Activated CD4-positive, alpha-beta T cell treated with anti-CD3 and anti-CD28 coated beads for 36 hours (primary cell): ENCODE results near the gene MED16. TPM values are rescaled to one million over a fixed set of nuclear protein-coding genes. Genes with fewer than 3 reads are reported as not detected.
"Not testable (repeated sequence)": the region's sequence is repeated elsewhere in the genome, so short reads cannot be mapped to it uniquely, and the experiment has no call there.

Source experiments
- ATAC-seq: fragments of 200-7000 bp; cut with Tn5 transposase; one replicate; pipeline ENCODE4 v1.10.0; 2021; ENCODE audit warnings: mild to moderate bottlenecking, moderate library complexity
- CTCF ChIA-PET: fragments of 350-600 bp; sonication (Branson Sonifier 250); formaldehyde crosslinking; loops from one replicate; lab custom pipeline; 2021; ENCODE audit warnings: antibody characterized with exemption; lab: Charles Lee
- POLR2A ChIA-PET: fragments of 350-600 bp; sonication (Branson Sonifier 250); formaldehyde crosslinking; loops from one replicate; lab custom pipeline; 2021; ENCODE audit warnings: antibody characterized with exemption, inconsistent platforms; lab: Charles Lee
- DNase-seq: peaks from one replicate; pipeline ENCODE4 v3.0.0-alpha.2; 2020
- H3K27ac Mint-ChIP-seq: one replicate; pipeline ENCODE4 v1.8.0; 2021; ENCODE audit warnings: mixed read lengths
- H3K27me3 Mint-ChIP-seq: one replicate; pipeline ENCODE4 v1.8.0; 2021; ENCODE audit warnings: mixed read lengths
- H3K36me3 Mint-ChIP-seq: one replicate; pipeline ENCODE4 v1.8.0; 2021; ENCODE audit warnings: low read depth, mixed read lengths
- H3K4me1 Mint-ChIP-seq: one replicate; pipeline ENCODE4 v1.8.0; 2021; ENCODE audit warnings: mixed read lengths
- H3K4me3 Mint-ChIP-seq: one replicate; pipeline ENCODE4 v1.8.0; 2021; ENCODE audit warnings: mild to moderate bottlenecking, moderate library complexity, mixed read lengths
- H3K9me3 Mint-ChIP-seq: one replicate; pipeline ENCODE4 v1.8.0; 2021; ENCODE audit warnings: low read depth, mixed read lengths
- intact Hi-C, 2 experiments: fragments of 100-400 bp; cut with DNase I in 1 of 2; cut with micrococcal nuclease in 1 of 2; formaldehyde crosslinking; loops; one replicate each; pipeline versions ENCODE4 v1.14.2 to v1.15.1; 2022 to 2024; cut with DNase I, micrococcal nuclease
- total RNA-seq, 2 experiments: library from RNA; stranded (reverse); gene quantifications; one replicate each; pipeline ENCODE4 v1.2.3, GENCODE V29; 2021

The MED16 gene
- total RNA-seq, 2 experiments from 2014 or later = 52.6 to 70.3 TPM

GRCh38 chr19:882871-883497 lies 10.0 kb downstream of the MED16 start:
- ChIA-PET POLR2A (no interaction called here), CTCF (no interaction called here)
- DNase-seq (no peak), ATAC-seq (no peak)
- Mint-ChIP-seq H3K4me3 (no peak overlapping the region), H3K4me1 (no peaks in the 10 kb centered on the region), H3K9me3 (no peaks in the 10 kb centered on the region), H3K27me3 (no peaks in the 10 kb centered on the region), H3K27ac (no peak overlapping the region), H3K36me3 (peaks cover 17% of the 10 kb centered on the region)
- intact Hi-C loops = no loop called here

GRCh38 chr19:881385-882071 lies 11.5 kb downstream of the MED16 start:
- H3K4me3 Mint-ChIP-seq = no peak overlapping the region
- no peaks in the 10 kb centered on the region for H3K27me3 Mint-ChIP-seq
- no peaks in the 10 kb centered on the region for H3K9me3 Mint-ChIP-seq
- intact Hi-C loops = no loop called here
- no peaks in the 10 kb centered on the region for H3K4me1 Mint-ChIP-seq
- no peak overlapping the region for H3K27ac Mint-ChIP-seq
- CTCF ChIA-PET = no interaction called here
- peaks cover 15% of the 10 kb centered on the region for H3K36me3 Mint-ChIP-seq
- no peak for DNase-seq
- ATAC-seq = no peak
- POLR2A ChIA-PET = no interaction called here

GRCh38 chr19:879711-880438 lies 13.1 kb downstream of the MED16 start:
- no peak for ATAC-seq
- Mint-ChIP-seq H3K27ac (no peak overlapping the region), H3K4me1 (no peaks in the 10 kb centered on the region), H3K36me3 (peaks cover 15% of the 10 kb centered on the region), H3K9me3 (no peaks in the 10 kb centered on the region), H3K4me3 (no peak overlapping the region), H3K27me3 (no peaks in the 10 kb centered on the region)
- CTCF ChIA-PET = interaction anchor here (1.0 kb wide), 1 partner anchor 49 kb away, joined by 3 read pairs; no protein-coding TSS in a partner anchor
- intact Hi-C loops = no loop called here
- POLR2A ChIA-PET = interaction anchor here (1.3 kb wide), 1 partner anchor 13 kb away, joined by 3 read pairs; the partner anchor contains the start of genes MED16 and RNU6-9
- no peak for DNase-seq

- POLR2A ChIA-PET = interaction anchor here (0.6 to 1.3 kb wide), 2 partner anchors 14 to 21 kb away, joined by 3 to 5 read pairs; partner anchors contain the start of genes MED16 and RNU6-9
- H3K27me3 Mint-ChIP-seq, intact Hi-C loops, H3K4me1 Mint-ChIP-seq, ATAC-seq, H3K4me3 Mint-ChIP-seq, H3K9me3 Mint-ChIP-seq, H3K27ac Mint-ChIP-seq, DNase-seq, CTCF ChIA-PET: not testable (repeated sequence)
- peaks cover 15% of the 10 kb centered on the region for H3K36me3 Mint-ChIP-seq
These were observed 14.0 kb downstream of the MED16 start for GRCh38 chr19:878751-879561.

- POLR2A ChIA-PET = interaction anchor here (0.6 to 1.3 kb wide), 2 partner anchors 15 to 20 kb away, joined by 3 to 5 read pairs; partner anchors contain the start of genes MED16 and RNU6-9
- H3K27ac Mint-ChIP-seq, H3K9me3 Mint-ChIP-seq, H3K4me1 Mint-ChIP-seq, intact Hi-C loops, H3K27me3 Mint-ChIP-seq, DNase-seq, H3K4me3 Mint-ChIP-seq, ATAC-seq, CTCF ChIA-PET: not testable (repeated sequence)
- H3K36me3 Mint-ChIP-seq = peaks cover 15% of the 10 kb centered on the region
These were observed 14.9 kb downstream of the MED16 start for GRCh38 chr19:877992-878660.

- intact Hi-C loops = no loop called here
- no peaks in the 10 kb centered on the region for H3K27me3 Mint-ChIP-seq
- H3K9me3 Mint-ChIP-seq = no peaks in the 10 kb centered on the region
- DNase-seq = no peak
- ChIA-PET CTCF (no interaction called here), POLR2A (no interaction called here)
- H3K4me3 Mint-ChIP-seq = no peak overlapping the region
- H3K4me1 Mint-ChIP-seq = peaks cover 9% of the 10 kb centered on the region
- peaks cover 7% of the 10 kb centered on the region for H3K36me3 Mint-ChIP-seq
- ATAC-seq = no peak
- no peak overlapping the region for H3K27ac Mint-ChIP-seq
These were observed 16.1 kb downstream of the MED16 start for GRCh38 chr19:876780-877314.

- Mint-ChIP-seq H3K4me3 (no peak overlapping the region), H3K9me3 (no peaks in the 10 kb centered on the region)
- POLR2A ChIA-PET = interaction anchor here (0.6 kb wide), 1 partner anchor 12 kb away, joined by 7 read pairs; no protein-coding TSS in a partner anchor
These were observed 16.9 kb downstream of the MED16 start for GRCh38 chr19:876089-876488.

GRCh38 chr19:875265-875879 lies 17.6 kb downstream of the MED16 start:
- POLR2A ChIA-PET = interaction anchor here (0.6 kb wide), 1 partner anchor 11 kb away, joined by 7 read pairs; no protein-coding TSS in a partner anchor
- CTCF ChIA-PET = no interaction called here
- H3K9me3 Mint-ChIP-seq = no peaks in the 10 kb centered on the region
- H3K27me3 Mint-ChIP-seq = no peaks in the 10 kb centered on the region
- ATAC-seq (no peak), DNase-seq (no peak)
- H3K36me3 Mint-ChIP-seq = peaks cover 3% of the 10 kb centered on the region
- H3K4me1 Mint-ChIP-seq = peaks cover 12% of the 10 kb centered on the region
- H3K27ac Mint-ChIP-seq = no peak overlapping the region
- no peak overlapping the region for H3K4me3 Mint-ChIP-seq
- intact Hi-C loops = no loop called here

More at GRCh38 chr19:876089-876488, 16.9 kb downstream of the MED16 start:
- Mint-ChIP-seq H3K36me3 (peaks cover 5% of the 10 kb centered on the region), H3K4me1 (peaks cover 12% of the 10 kb centered on the region), H3K27me3 (no peaks in the 10 kb centered on the region), H3K27ac (no peak overlapping the region)
- ATAC-seq (no peak), DNase-seq (no peak)
- intact Hi-C loops = no loop called here
- CTCF ChIA-PET = interaction anchor here (0.7 kb wide), 1 partner anchor 154 kb away, joined by 3 read pairs; no protein-coding TSS in a partner anchor

- peaks cover 12% of the 10 kb centered on the region for H3K4me1 Mint-ChIP-seq
- no peaks in the 10 kb centered on the region for H3K9me3 Mint-ChIP-seq
- peaks cover 8% of the 10 kb centered on the region for H3K36me3 Mint-ChIP-seq
- H3K4me3 Mint-ChIP-seq = no peak overlapping the region
- H3K27me3 Mint-ChIP-seq = no peaks in the 10 kb centered on the region
- H3K27ac Mint-ChIP-seq = no peak overlapping the region
- CTCF ChIA-PET = no interaction called here
- ATAC-seq = no peak
- DNase-seq = no peak
- intact Hi-C loops = loop anchor here in 1 of 2 experiments (1.0 kb wide), 3 partner anchors 11 to 193 kb away; partner anchors contain the start of genes MED16 and RNU6-9
- POLR2A ChIA-PET = no interaction called here
These were observed 19.4 kb downstream of the MED16 start for GRCh38 chr19:873561-874041.
